ENCODE measurements around the gene OR2M7.
"Not testable (repeated sequence)": the region's sequence is repeated elsewhere in the genome, so short reads cannot be mapped to it uniquely, and the experiment has no call there.

The OR2M7 gene

GRCh38 chr1:248324468-248324867 is at the start of gene OR2M7:
OR2M7 (minus strand) TSS chr1:248324568; CDS start chr1:248324568, 0 bp downstream.
- no peak for DNase-seq (ENCODE audit: low spot score)

GRCh38 chr1:248373761-248374160 is 49.4 kb upstream of the OR2M7 start:
- DNase-seq (ENCODE audit: low spot score), result no peak

DNA sequence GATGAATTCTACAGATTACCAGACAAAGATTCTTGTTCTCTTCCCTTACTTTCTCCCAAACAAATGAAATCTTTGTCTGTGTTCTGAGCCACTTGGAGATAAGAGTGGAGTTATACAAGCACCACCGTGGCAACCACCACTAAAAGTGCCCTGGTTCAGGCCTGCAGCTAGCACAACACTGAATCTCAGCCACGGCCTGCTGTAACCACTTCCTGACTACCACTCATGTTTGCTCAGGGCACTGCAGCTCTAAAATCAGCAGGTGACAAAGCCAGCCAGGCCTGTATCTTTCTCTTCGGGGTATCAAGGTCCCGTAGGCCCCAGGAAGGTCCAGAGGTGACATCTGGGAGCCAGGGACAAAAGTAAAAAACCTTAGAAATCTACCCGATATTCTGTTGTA is 48.0 kb upstream of the OR2M7 start:
- no peak for DNase-seq (ENCODE audit: low spot score)

DNA sequence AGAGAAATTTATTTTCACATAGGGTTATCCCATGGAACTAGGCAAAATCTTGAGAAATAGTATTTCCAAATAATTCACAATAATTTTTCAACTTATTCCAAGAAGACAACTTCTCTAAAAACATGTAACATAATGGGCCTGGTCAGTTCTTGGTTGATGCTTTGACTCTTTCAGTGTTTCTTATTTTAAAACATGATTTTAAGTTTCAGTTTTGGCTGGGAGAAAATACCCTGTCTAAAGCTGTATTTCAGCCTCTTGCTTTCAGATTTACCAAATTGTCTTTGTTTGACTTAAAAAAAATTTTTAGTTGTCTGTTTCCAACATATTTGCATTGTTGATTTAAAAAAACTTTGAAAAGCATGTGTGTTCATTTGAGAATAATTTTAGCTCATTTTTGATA is 42.2 kb upstream of the OR2M7 start:
- DNase-seq (ENCODE audit: low spot score), result no peak

GRCh38 chr1:248361121-248361715 is 36.9 kb upstream of the OR2M7 start, which contains the start of gene OR2T4:
OR2T4 (plus strand) TSS chr1:248361665; CDS start chr1:248361665, 0 bp downstream.
- DNase-seq (ENCODE audit: low spot score), result peak; percentile 32

- DNase-seq (ENCODE audit: low spot score), result no peak
Observed at GRCh38 chr1:248359415-248359814, 35.0 kb upstream of the OR2M7 start.

GRCh38 chr1:248348475-248348874 is 24.1 kb upstream of the OR2M7 start, which contains the start of gene OR14C36:
OR14C36 (plus strand) TSS chr1:248348775; CDS start chr1:248348775, 0 bp downstream.
- no peak for DNase-seq (ENCODE audit: low spot score)

GRCh38 chr1:248343451-248343850 is 19.1 kb upstream of the OR2M7 start:
- no peak for DNase-seq (ENCODE audit: low spot score)

DNA sequence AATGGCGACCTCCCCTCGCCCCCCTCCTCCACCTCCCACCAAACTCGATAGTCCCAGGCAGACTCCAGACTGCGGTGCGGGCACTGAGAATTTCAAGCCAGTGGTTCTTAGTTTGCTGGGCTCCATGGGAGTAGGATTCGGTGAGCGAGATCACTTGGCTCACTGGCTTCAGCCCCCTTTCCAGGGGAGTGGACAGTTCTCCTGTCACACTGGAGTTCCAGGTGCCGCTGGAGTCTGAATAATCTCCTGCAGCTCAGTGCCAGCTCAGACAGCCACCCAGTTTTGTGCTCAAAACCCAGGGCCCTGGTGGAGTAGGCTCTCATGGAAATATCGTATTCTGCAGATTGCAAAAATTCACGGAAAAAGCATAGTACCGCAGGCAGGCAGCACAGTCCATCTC is 7.6 kb downstream of the OR2M7 start:
- no peak for DNase-seq (ENCODE audit: low spot score)

- not testable (repeated sequence) for DNase-seq (ENCODE audit: low spot score)
Observed at GRCh38 chr1:248306740-248307139, 17.6 kb downstream of the OR2M7 start.

DNA sequence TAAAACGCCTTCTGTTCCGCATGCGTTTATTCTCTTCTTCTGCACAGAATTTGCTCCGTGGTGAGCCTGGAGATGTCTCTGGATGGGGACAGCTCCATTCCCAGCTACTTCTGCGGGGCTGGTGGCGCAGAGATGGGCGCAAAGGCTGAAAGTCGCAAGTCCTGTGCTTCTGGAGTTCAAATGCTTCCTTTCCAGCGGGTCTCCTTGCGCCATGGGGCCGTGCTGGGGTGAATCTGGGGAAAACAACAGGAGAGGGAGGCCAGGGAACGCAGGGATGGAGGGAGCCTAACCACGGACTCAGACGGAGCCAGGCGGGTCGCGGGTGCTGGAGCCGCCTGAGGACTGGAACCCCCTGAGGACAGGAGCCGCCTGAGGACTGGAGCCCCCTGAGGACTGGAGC is 18.3 kb downstream of the OR2M7 start:
- peak; percentile 3 for DNase-seq (ENCODE audit: low spot score)

DNA sequence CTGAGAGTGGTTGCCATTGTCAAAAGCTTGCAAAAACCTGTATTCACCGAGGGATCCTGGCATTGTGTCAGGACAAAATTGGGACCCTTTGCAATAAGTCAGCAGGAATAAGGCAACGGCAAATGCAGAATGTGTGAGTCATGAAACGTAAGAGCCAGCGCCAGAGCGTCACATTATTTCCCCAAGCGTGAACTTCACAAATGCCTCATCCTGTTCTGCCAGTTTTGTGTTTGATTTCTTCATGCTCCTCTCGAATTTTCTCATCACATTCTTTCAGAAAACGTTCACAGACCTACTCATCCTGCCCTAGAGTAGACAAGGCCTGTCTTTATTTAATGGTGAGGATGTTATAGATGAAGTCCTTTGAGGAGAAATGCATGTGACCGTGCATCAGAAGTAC is 18.7 kb downstream of the OR2M7 start:
- DNase-seq (ENCODE audit: low spot score), result not testable (repeated sequence)

- DNase-seq (ENCODE audit: low spot score), result no peak
Observed at GRCh38 chr1:248303324-248303723, 21.0 kb downstream of the OR2M7 start, which contains the start of gene OR2T12. OR2T12 (minus strand) TSS chr1:248303424; CDS start chr1:248295578, 7,846 bp downstream.

GRCh38 chr1:248288391-248288790 is 36.0 kb downstream of the OR2M7 start:
- DNase-seq (ENCODE audit: low spot score), result no peak

GRCh38 chr1:248277876-248278275 is 46.5 kb downstream of the OR2M7 start, which contains the start of gene OR2T33:
OR2T33 (minus strand) TSS chr1:248277976; CDS start chr1:248273814, 4,162 bp downstream.
- DNase-seq (ENCODE audit: low spot score), result no peak
